Endothelial cell (in vitro differentiated cells): ENCODE data around the gene AKAP7. TPM values are rescaled to one million over a fixed set of nuclear protein-coding genes. Genes with fewer than 3 reads are reported as not detected.

Source experiments
- DNase-seq: peaks from one replicate; pipeline ENCODE4 v3.0.0; 2021; ENCODE audit warnings: low spot score
- H3K27ac Mint-ChIP-seq: one replicate; pipeline ENCODE4 v1.8.0; 2021; ENCODE audit warnings: mixed read lengths, inconsistent platforms; ENCODE audit not compliant: unreplicated experiment
- H3K27me3 Mint-ChIP-seq: one replicate; pipeline ENCODE4 v1.8.0; 2021; ENCODE audit warnings: mild to moderate bottlenecking, moderate library complexity, mixed read lengths, inconsistent platforms; ENCODE audit not compliant: unreplicated experiment
- H3K36me3 Mint-ChIP-seq: one replicate; pipeline ENCODE4 v1.8.0; 2021; ENCODE audit warnings: mild to moderate bottlenecking, low read depth, mixed read lengths, inconsistent platforms; ENCODE audit not compliant: unreplicated experiment
- H3K4me1 Mint-ChIP-seq: one replicate; pipeline ENCODE4 v1.8.0; 2021; ENCODE audit warnings: mild to moderate bottlenecking, mixed read lengths, inconsistent platforms; ENCODE audit not compliant: unreplicated experiment
- H3K4me3 Mint-ChIP-seq: one replicate; pipeline ENCODE4 v1.8.0; 2021; ENCODE audit warnings: mild to moderate bottlenecking, mixed read lengths, inconsistent platforms; ENCODE audit not compliant: unreplicated experiment
- H3K9me3 Mint-ChIP-seq: one replicate; pipeline ENCODE4 v1.8.0; 2021; ENCODE audit warnings: mixed read lengths, inconsistent platforms; ENCODE audit not compliant: unreplicated experiment
- CTCF ChIP-seq: fragments of 200-600 bp; sonication (generic); IDR thresholded peaks from one replicate; pipeline ENCODE4 v1.5.0; 2021; ENCODE audit warnings: antibody characterized with exemption; ENCODE audit not compliant: unreplicated experiment
- total RNA-seq: library from RNA; stranded (reverse); fragmentation: NEBNext Ultra II Directional; extraction: Animal tissue kit (Norgen Biotek cat#: 25700); gene quantifications from one replicate; pipeline ENCODE4 v1.2.1, GENCODE V29; 2021; ENCODE audit not compliant: unreplicated experiment

Gene AKAP7
- total RNA-seq, 1 donor from 2014 or later = 5.2 TPM

- Mint-ChIP-seq H3K4me3 (no peak overlapping the region), H3K36me3 (no peaks in the 10 kb centered on the region), H3K9me3 (no peaks in the 10 kb centered on the region), H3K27me3 (peaks cover 5% of the 10 kb centered on the region), H3K4me1 (peaks cover 9% of the 10 kb centered on the region), H3K27ac (no peak overlapping the region)
- DNase-seq = no peak
- no peak for TF ChIP-seq CTCF
These were observed 168.2 kb downstream of the AKAP7 start for GRCh38 chr6:131303338-131303930.

GRCh38 chr6:131305037-131305850 is 170.0 kb downstream of the AKAP7 start:
- H3K27me3 Mint-ChIP-seq = peaks cover 5% of the 10 kb centered on the region
- DNase-seq = no peak
- no peak for TF ChIP-seq CTCF
- H3K4me3 Mint-ChIP-seq = no peak overlapping the region
- no peaks in the 10 kb centered on the region for H3K9me3 Mint-ChIP-seq
- no peaks in the 10 kb centered on the region for H3K36me3 Mint-ChIP-seq
- H3K4me1 Mint-ChIP-seq = peaks cover 2% of the 10 kb centered on the region
- H3K27ac Mint-ChIP-seq = no peak overlapping the region

GRCh38 chr6:131309437-131309836 is 174.2 kb downstream of the AKAP7 start:
- H3K36me3 Mint-ChIP-seq = no peaks in the 10 kb centered on the region
- no peak for DNase-seq
- H3K4me3 Mint-ChIP-seq = no peak overlapping the region
- no peaks in the 10 kb centered on the region for H3K27me3 Mint-ChIP-seq
- no peaks in the 10 kb centered on the region for H3K4me1 Mint-ChIP-seq
- no peaks in the 10 kb centered on the region for H3K9me3 Mint-ChIP-seq
- no peak overlapping the region for H3K27ac Mint-ChIP-seq
- TF ChIP-seq CTCF = no peak

- no peak for DNase-seq
- H3K4me3 Mint-ChIP-seq = no peak overlapping the region
- no peaks in the 10 kb centered on the region for H3K27me3 Mint-ChIP-seq
- H3K27ac Mint-ChIP-seq = no peak overlapping the region
- no peak for TF ChIP-seq CTCF
- peaks cover 3% of the 10 kb centered on the region for H3K36me3 Mint-ChIP-seq
- no peaks in the 10 kb centered on the region for H3K4me1 Mint-ChIP-seq
- H3K9me3 Mint-ChIP-seq = peaks cover 4% of the 10 kb centered on the region
These were observed 179.6 kb downstream of the AKAP7 start for GRCh38 chr6:131314838-131315237.

- no peak overlapping the region for H3K27ac Mint-ChIP-seq
- no peak overlapping the region for H3K4me3 Mint-ChIP-seq
- H3K4me1 Mint-ChIP-seq = no peaks in the 10 kb centered on the region
These were observed 181.4 kb downstream of the AKAP7 start for GRCh38 chr6:131316654-131317053.

More at GRCh38 chr6:131316654-131317053, 181.4 kb downstream of the AKAP7 start:
- DNase-seq = no peak
- Mint-ChIP-seq H3K9me3 (peaks cover 4% of the 10 kb centered on the region), H3K27me3 (no peaks in the 10 kb centered on the region), H3K36me3 (peaks cover 3% of the 10 kb centered on the region)
- no peak for TF ChIP-seq CTCF
